ENCODE results near the gene ARRDC4.

The ARRDC4 gene

DNA sequence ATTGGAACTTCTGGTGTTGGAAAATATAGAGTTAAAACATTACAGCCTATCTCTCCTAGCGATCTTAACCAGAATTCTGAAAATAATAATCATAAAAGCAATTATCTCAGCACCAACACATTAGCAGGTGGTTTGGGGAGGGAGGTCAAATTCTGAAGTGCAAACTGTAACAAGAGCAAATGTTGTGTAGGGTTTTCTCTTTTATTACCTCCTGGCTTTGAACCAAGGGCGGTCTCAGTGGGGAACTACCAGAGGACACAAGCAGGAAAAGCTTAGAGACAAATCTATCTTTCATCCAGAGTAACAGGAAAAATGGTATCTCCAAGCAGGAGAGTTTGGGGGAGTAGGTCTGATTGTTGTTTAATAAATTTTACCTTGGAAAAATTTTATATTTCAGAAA is 5.5 kb upstream of the ARRDC4 start:
- H3K9me3 ChIP-seq (ENCODE audit: control insufficient read depth, insufficient read depth, low read length): no peaks in the 10 kb centered on the region
- no peak overlapping the region for H3K9ac ChIP-seq (ENCODE audit: low read depth, low read length)
- no peaks in the 10 kb centered on the region for H3K36me3 ChIP-seq (ENCODE audit: insufficient read depth, low read length)
- H3K4me1 ChIP-seq (ENCODE audit: insufficient read depth, low read length): no peaks in the 10 kb centered on the region

DNA sequence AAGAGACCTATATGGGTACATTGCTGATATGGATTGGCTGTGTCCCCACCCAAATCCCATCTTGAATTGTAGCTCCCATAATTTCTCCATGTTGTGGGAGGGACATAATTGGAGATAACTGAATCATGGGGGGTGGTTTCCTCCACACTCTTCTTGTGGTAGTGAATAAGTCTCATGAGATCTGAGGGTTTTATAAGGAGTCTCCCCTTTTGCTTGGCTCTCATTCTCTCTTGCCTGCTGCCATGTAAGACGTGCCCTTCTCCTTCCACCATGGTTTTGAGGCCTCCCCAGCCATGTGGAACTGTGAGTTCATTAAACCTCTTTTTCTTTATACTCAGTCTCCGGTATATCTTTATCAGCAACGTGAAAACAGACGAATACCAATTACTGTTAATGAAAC is 5.0 kb upstream of the ARRDC4 start:
- no peak overlapping the region for H3K9ac ChIP-seq (ENCODE audit: low read depth, low read length)
- no peaks in the 10 kb centered on the region for H3K9me3 ChIP-seq (ENCODE audit: control insufficient read depth, insufficient read depth, low read length)
- H3K36me3 ChIP-seq (ENCODE audit: insufficient read depth, low read length): no peaks in the 10 kb centered on the region
- H3K4me1 ChIP-seq (ENCODE audit: insufficient read depth, low read length): no peaks in the 10 kb centered on the region

- no peaks in the 10 kb centered on the region for H3K36me3 ChIP-seq (ENCODE audit: insufficient read depth, low read length)
- peak overlapping the region; percentile 55; the same call in 1 of the 2 replicates for H3K9ac ChIP-seq (ENCODE audit: low read depth, low read length)
- no peaks in the 10 kb centered on the region for H3K9me3 ChIP-seq (ENCODE audit: control insufficient read depth, insufficient read depth, low read length)
- no peaks in the 10 kb centered on the region for H3K4me1 ChIP-seq (ENCODE audit: insufficient read depth, low read length)
Measured at GRCh38 chr15:97959724-97960363, 659 bp upstream of the ARRDC4 start.

- H3K9ac ChIP-seq (ENCODE audit: low read depth, low read length): peak overlapping the region; percentile 67
- peaks cover 4% of the 10 kb centered on the region; the same call in 1 of the 2 replicates for H3K36me3 ChIP-seq (ENCODE audit: insufficient read depth, low read length)
- no peaks in the 10 kb centered on the region for H3K4me1 ChIP-seq (ENCODE audit: insufficient read depth, low read length)
- no peaks in the 10 kb centered on the region for H3K9me3 ChIP-seq (ENCODE audit: control insufficient read depth, insufficient read depth, low read length)
Measured at GRCh38 chr15:97961067-97961954, 808 bp downstream of the ARRDC4 start.

GRCh38 chr15:97962263-97962662 is 1.8 kb downstream of the ARRDC4 start:
- Histone ChIP-seq H3K9me3 (ENCODE audit: control insufficient read depth, insufficient read depth, low read length) (no peaks in the 10 kb centered on the region), H3K36me3 (ENCODE audit: insufficient read depth, low read length) (peaks cover 4% of the 10 kb centered on the region; the same call in 1 of the 2 replicates), H3K4me1 (ENCODE audit: insufficient read depth, low read length) (no peaks in the 10 kb centered on the region), H3K9ac (ENCODE audit: low read depth, low read length) (no peak overlapping the region)

- peaks cover 4% of the 10 kb centered on the region; the same call in 1 of the 2 replicates for H3K36me3 ChIP-seq (ENCODE audit: insufficient read depth, low read length)
- no peak overlapping the region for H3K9ac ChIP-seq (ENCODE audit: low read depth, low read length)
- H3K4me1 ChIP-seq (ENCODE audit: insufficient read depth, low read length): no peaks in the 10 kb centered on the region
- H3K9me3 ChIP-seq (ENCODE audit: control insufficient read depth, insufficient read depth, low read length): no peaks in the 10 kb centered on the region
Measured at GRCh38 chr15:97963779-97964178, 3.3 kb downstream of the ARRDC4 start.

- H3K9me3 ChIP-seq (ENCODE audit: control insufficient read depth, insufficient read depth, low read length): no peaks in the 10 kb centered on the region
- no peak overlapping the region for H3K9ac ChIP-seq (ENCODE audit: low read depth, low read length)
- peaks cover 4% of the 10 kb centered on the region; the same call in 1 of the 2 replicates for H3K36me3 ChIP-seq (ENCODE audit: insufficient read depth, low read length)
- H3K4me1 ChIP-seq (ENCODE audit: insufficient read depth, low read length): no peaks in the 10 kb centered on the region
Measured at GRCh38 chr15:97966246-97966645, 5.7 kb downstream of the ARRDC4 start.

GRCh38 chr15:97966924-97967620 is 6.6 kb downstream of the ARRDC4 start:
- Histone ChIP-seq H3K9ac (ENCODE audit: low read depth, low read length) (no peak overlapping the region), H3K9me3 (ENCODE audit: control insufficient read depth, insufficient read depth, low read length) (no peaks in the 10 kb centered on the region), H3K4me1 (ENCODE audit: insufficient read depth, low read length) (no peaks in the 10 kb centered on the region), H3K36me3 (ENCODE audit: insufficient read depth, low read length) (peaks cover 4% of the 10 kb centered on the region; the same call in 1 of the 2 replicates)

- peaks cover 8% of the 10 kb centered on the region for H3K36me3 ChIP-seq (ENCODE audit: insufficient read depth, low read length)
- no peaks in the 10 kb centered on the region for H3K9me3 ChIP-seq (ENCODE audit: control insufficient read depth, insufficient read depth, low read length)
- no peak overlapping the region for H3K9ac ChIP-seq (ENCODE audit: low read depth, low read length)
- no peaks in the 10 kb centered on the region for H3K4me1 ChIP-seq (ENCODE audit: insufficient read depth, low read length)
Measured at GRCh38 chr15:97967881-97968280, 7.4 kb downstream of the ARRDC4 start.

- H3K9ac ChIP-seq (ENCODE audit: low read depth, low read length): no peak overlapping the region
- no peaks in the 10 kb centered on the region for H3K9me3 ChIP-seq (ENCODE audit: control insufficient read depth, insufficient read depth, low read length)
- H3K36me3 ChIP-seq (ENCODE audit: insufficient read depth, low read length): peaks cover 8% of the 10 kb centered on the region
- H3K4me1 ChIP-seq (ENCODE audit: insufficient read depth, low read length): no peaks in the 10 kb centered on the region
Measured at GRCh38 chr15:97968380-97968779, 7.9 kb downstream of the ARRDC4 start.

DNA sequence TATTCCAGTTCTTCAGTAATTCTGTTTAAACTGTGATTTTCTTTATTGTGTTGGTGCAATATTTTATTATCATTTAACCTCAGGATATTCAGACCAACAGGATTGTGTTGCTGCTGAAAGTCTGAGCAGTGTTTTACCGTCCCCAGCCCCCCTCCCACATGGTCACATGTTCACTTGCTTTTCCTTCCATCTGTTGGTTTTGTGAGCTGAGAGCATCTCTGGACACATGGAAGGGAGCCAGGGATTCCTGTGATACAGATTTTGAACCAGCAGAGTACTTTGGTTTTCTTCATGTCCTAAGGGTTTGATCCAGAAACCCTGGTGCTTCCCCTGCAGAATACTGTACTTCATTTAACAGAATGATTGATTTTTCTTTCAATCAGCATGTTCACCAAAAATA is 11.9 kb downstream of the ARRDC4 start:
- Histone ChIP-seq H3K9me3 (ENCODE audit: control insufficient read depth, insufficient read depth, low read length) (no peaks in the 10 kb centered on the region), H3K36me3 (ENCODE audit: insufficient read depth, low read length) (peaks cover 4% of the 10 kb centered on the region; the same call in 1 of the 2 replicates), H3K9ac (ENCODE audit: low read depth, low read length) (no peak overlapping the region), H3K4me1 (ENCODE audit: insufficient read depth, low read length) (no peaks in the 10 kb centered on the region)

DNA sequence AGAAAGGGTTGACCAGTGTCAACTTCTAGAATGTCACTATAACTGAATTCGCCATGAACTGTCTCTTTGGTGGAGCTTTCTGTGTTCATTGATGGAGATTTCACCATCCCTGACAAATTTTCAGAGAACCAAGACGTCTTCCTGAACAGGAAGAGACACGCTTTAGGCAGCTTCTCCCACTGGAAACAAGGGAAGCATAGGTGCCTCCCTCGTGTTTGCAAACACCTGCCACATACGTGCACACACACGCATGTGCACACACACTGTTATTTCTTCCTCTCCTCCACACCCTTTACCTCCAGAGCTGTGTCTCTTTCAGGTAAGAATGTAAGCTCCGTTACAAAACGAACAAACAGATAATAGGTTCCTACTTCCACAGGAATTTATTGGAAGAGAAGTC is 15.6 kb downstream of the ARRDC4 start:
- no peaks in the 10 kb centered on the region for H3K4me1 ChIP-seq (ENCODE audit: insufficient read depth, low read length)
- no peak overlapping the region for H3K9ac ChIP-seq (ENCODE audit: low read depth, low read length)
- no peaks in the 10 kb centered on the region for H3K9me3 ChIP-seq (ENCODE audit: control insufficient read depth, insufficient read depth, low read length)
- peaks cover 4% of the 10 kb centered on the region; the same call in 1 of the 2 replicates for H3K36me3 ChIP-seq (ENCODE audit: insufficient read depth, low read length)

- no peaks in the 10 kb centered on the region for H3K9me3 ChIP-seq (ENCODE audit: control insufficient read depth, insufficient read depth, low read length)
- H3K9ac ChIP-seq (ENCODE audit: low read depth, low read length): no peak overlapping the region
- H3K36me3 ChIP-seq (ENCODE audit: insufficient read depth, low read length): peaks cover 4% of the 10 kb centered on the region; the same call in 1 of the 2 replicates
- H3K4me1 ChIP-seq (ENCODE audit: insufficient read depth, low read length): no peaks in the 10 kb centered on the region
Measured at GRCh38 chr15:97976766-97977503, 16.4 kb downstream of the ARRDC4 start.

DNA sequence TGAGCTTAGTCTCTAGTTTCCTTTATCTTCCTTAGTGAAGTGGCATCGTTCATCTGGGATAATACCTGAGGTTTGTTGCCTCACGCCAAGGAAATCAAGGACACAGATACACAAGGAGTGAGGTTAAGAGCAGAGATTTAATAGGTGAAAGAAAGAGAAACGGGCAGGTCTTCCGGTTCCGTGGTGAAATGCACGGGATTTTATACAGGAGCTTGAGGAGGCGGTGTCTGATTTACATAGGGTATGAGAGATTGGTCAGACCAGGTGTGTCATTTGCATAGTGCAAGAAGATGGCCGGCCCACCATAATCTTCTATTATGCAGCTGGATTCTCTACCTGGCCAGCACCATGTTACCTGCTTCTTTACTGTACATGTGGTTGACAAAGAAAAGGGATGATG is 17.2 kb downstream of the ARRDC4 start:
- no peak overlapping the region for H3K9ac ChIP-seq (ENCODE audit: low read depth, low read length)
- H3K4me1 ChIP-seq (ENCODE audit: insufficient read depth, low read length): no peaks in the 10 kb centered on the region
- no peaks in the 10 kb centered on the region for H3K9me3 ChIP-seq (ENCODE audit: control insufficient read depth, insufficient read depth, low read length)
- 0 out of 2 replicates have a peak, but pooled peaks cover under 1% of the 10 kb centered on the region for H3K36me3 ChIP-seq (ENCODE audit: insufficient read depth, low read length)
